CD14-positive monocyte (primary cell): Measurements from ENCODE around the gene IL36A. TPM values are rescaled to one million over a fixed set of nuclear protein-coding genes. Genes with fewer than 3 reads are reported as not detected.

Source experiments
- DNase-seq, 3 donors: peaks; one replicate each; pipeline ENCODE4 v3.0.0-alpha.2; 2011 to 2022
- H2AFZ ChIP-seq: 2 replicates; pipeline ENCODE4 v1.6.0; 2012; ENCODE audit warnings: mild to moderate bottlenecking, low read depth, low read length, inconsistent platforms; ENCODE audit not compliant: insufficient read depth, poor library complexity, severe bottlenecking
- H3K27ac ChIP-seq, 2 donors: 1 replicate in 1 of 2; 2 replicates in 1 of 2; pipeline ENCODE4 v1.5.1; 2012 to 2013; ENCODE audit warnings: low read length in 2 of 2, control low read depth in 1 of 2, inconsistent platforms in 1 of 2, low read depth in 1 of 2, mild to moderate bottlenecking in 1 of 2
- H3K27me3 ChIP-seq, 2 donors: one replicate each; pipeline versions ENCODE4 v1.6.0 to v1.6.1; 2011 to 2013; ENCODE audit warnings: low read length in 2 of 2; ENCODE audit not compliant: control insufficient read depth in 2 of 2, insufficient read depth in 2 of 2
- H3K36me3 ChIP-seq, 2 donors: replicated peaks in 1 of 2; 1 replicate in 1 of 2; 2 replicates in 1 of 2; pipeline versions ENCODE4 v1.5.1 to v1.6.1; 2012 to 2013; ENCODE audit warnings: low read length in 2 of 2, control low read depth in 1 of 2, inconsistent platforms in 1 of 2, mild to moderate bottlenecking in 1 of 2; ENCODE audit not compliant: insufficient read depth in 2 of 2, control insufficient read depth in 1 of 2
- H3K4me1 ChIP-seq, 2 donors: 1 replicate in 1 of 2; 2 replicates in 1 of 2; pipeline versions ENCODE4 v1.5.1 to v1.6.1; 2012 to 2013; ENCODE audit warnings: low read length in 2 of 2, control low read depth in 1 of 2, inconsistent platforms in 1 of 2, mild to moderate bottlenecking in 1 of 2, moderate library complexity in 1 of 2; ENCODE audit not compliant: insufficient read depth in 2 of 2, control insufficient read depth in 1 of 2
- H3K4me2 ChIP-seq: replicated peaks from 2 replicates; pipeline ENCODE3; 2012; ENCODE audit warnings: low read length, moderate library complexity, mild to moderate bottlenecking; ENCODE audit not compliant: poor library complexity, severe bottlenecking; ENCODE audit errors: extremely low read depth
- H3K4me3 ChIP-seq, 3 experiments: fragments of 200-600 bp in 1 of 3; sonication (generic) in 1 of 3; replicated peaks in 1 of 3; 1 replicate in 2 of 3; 2 replicates in 1 of 3; pipeline ENCODE4 v1.5.1; 2011 to 2013; ENCODE audit warnings: low read length in 3 of 3, mild to moderate bottlenecking in 3 of 3, control low read depth in 2 of 3, low read depth in 2 of 3, inconsistent platforms in 1 of 3, moderate library complexity in 1 of 3
- H3K79me2 ChIP-seq: 2 replicates; pipeline ENCODE4 v1.6.0; 2012; ENCODE audit warnings: mild to moderate bottlenecking, control low read depth, inconsistent platforms, low read length, moderate library complexity; ENCODE audit not compliant: insufficient read depth
- H3K9ac ChIP-seq: 2 replicates; pipeline ENCODE4 v1.6.0; 2017; ENCODE audit warnings: low read length, mild to moderate bottlenecking; ENCODE audit not compliant: insufficient read depth, poor library complexity, severe bottlenecking
- H3K9me3 ChIP-seq, 2 donors: replicated peaks in 1 of 2; 1 replicate in 1 of 2; 2 replicates in 1 of 2; pipeline versions ENCODE4 v1.5.1 to v1.6.1; 2012 to 2013; ENCODE audit warnings: low read length in 2 of 2, control low read depth in 1 of 2; ENCODE audit not compliant: control insufficient read depth in 1 of 2, insufficient read depth in 1 of 2
- H4K20me1 ChIP-seq: 2 replicates; pipeline ENCODE4 v1.6.0; 2012; ENCODE audit warnings: mild to moderate bottlenecking, low read length, control low read depth, moderate library complexity; ENCODE audit not compliant: insufficient read depth
- H3K27ac Mint-ChIP-seq, 7 donors: one replicate each; pipeline ENCODE4 v1.8.0; 2020; ENCODE audit warnings: mild to moderate bottlenecking in 7 of 7, mixed read lengths in 7 of 7, moderate library complexity in 6 of 7, inconsistent platforms in 2 of 7
- H3K27me3 Mint-ChIP-seq, 3 donors: one replicate each; pipeline ENCODE4 v1.8.0; 2021 to 2022; ENCODE audit warnings: low read depth in 3 of 3, mild to moderate bottlenecking in 3 of 3, mixed read lengths in 3 of 3, moderate library complexity in 3 of 3, inconsistent platforms in 1 of 3
- H3K36me3 Mint-ChIP-seq, 2 donors: one replicate each; pipeline ENCODE4 v1.8.0; 2020; ENCODE audit warnings: mixed read lengths in 2 of 2, inconsistent platforms in 1 of 2, mild to moderate bottlenecking in 1 of 2
- H3K4me1 Mint-ChIP-seq: one replicate; pipeline ENCODE4 v1.8.0; 2020; ENCODE audit warnings: mild to moderate bottlenecking, mixed read lengths
- H3K4me3 Mint-ChIP-seq, 2 donors: one replicate each; pipeline ENCODE4 v1.8.0; 2020; ENCODE audit warnings: mild to moderate bottlenecking in 2 of 2, mixed read lengths in 2 of 2, moderate library complexity in 1 of 2
- H3K9me3 Mint-ChIP-seq, 7 donors: one replicate each; pipeline ENCODE4 v1.8.0; 2020 to 2022; ENCODE audit warnings: mixed read lengths in 7 of 7, mild to moderate bottlenecking in 6 of 7, moderate library complexity in 6 of 7, inconsistent platforms in 2 of 7
- CTCF ChIP-seq: fragments of 200-600 bp; IDR thresholded peaks from one replicate; pipeline ENCODE4 v1.8.0; 2022; ENCODE audit warnings: antibody characterized with exemption, mild to moderate bottlenecking
- WGBS: methylation state at CpG from one replicate; pipeline ENCODE4 v1.1.5; 2013; ENCODE audit warnings: missing lambda C conversion rate; ENCODE audit not compliant: insufficient coverage; 5-methylcytosine and 5-hydroxymethylcytosine counted together
- intact Hi-C, 2 donors: fragments of 100-400 bp; cut with micrococcal nuclease; formaldehyde crosslinking; loops; one replicate each; pipeline versions ENCODE4 v1.15.0 to v1.15.1; 2023
- polyA plus RNA-seq, 3 donors: library from polyadenylated mRNA; depleted of rRNA in 1 of 3; unstranded in 2 of 3; stranded (reverse) in 1 of 3; fragments of 300-500 nt in 2 of 3; fragments of >200 nt in 1 of 3; fragmentation: Illumina TruSeq in 2 of 3; gene quantifications; 1 replicate in 2 of 3; 2 replicates in 1 of 3; pipeline ENCODE4 v1.2.3, GENCODE V29; 2012 to 2021

Gene IL36A
- polyA plus RNA-seq, 3 donors, result not detected

DNA sequence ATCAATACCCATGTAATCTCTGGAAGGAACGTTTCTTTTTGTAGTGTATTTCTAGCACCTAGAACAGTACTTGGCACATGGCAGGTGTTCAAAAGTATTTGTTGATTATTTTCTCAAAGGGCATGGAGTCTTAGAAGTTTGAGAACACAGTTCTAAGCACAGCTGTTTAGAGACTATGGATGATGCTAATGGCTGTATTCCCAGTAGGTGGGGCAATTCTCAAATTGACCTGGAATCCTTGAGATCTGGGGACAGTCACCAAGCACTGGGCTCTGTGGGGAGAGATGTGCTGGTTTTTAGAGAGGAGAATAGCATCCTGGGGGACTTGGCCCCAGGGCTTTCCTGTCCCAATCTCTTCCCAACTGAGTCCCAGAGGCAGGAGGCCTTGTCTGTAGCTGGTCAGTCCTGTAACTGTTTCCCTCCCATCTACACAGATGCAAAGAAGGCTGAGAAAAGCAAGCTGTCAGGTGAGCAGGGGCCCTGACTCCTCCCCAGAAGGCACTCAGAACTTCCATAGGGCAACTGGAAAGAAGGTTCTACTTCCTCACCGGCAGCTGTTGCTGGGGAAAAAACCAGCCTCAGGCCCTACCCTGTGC lies 44.9 kb upstream of the IL36A start:
- no peak for DNase-seq

More for the DNA sequence above, 44.9 kb upstream of the IL36A start:
- H3K36me3 Mint-ChIP-seq, result no peaks in the 10 kb centered on the region
- Histone ChIP-seq H3K4me1 (no peaks in the 10 kb centered on the region), H3K9ac (no peak overlapping the region), H4K20me1 (no peaks in the 10 kb centered on the region), H3K27ac (no peak overlapping the region), H3K9me3 (no peaks in the 10 kb centered on the region), H3K4me2 (no peak overlapping the region), H3K79me2 (no peaks in the 10 kb centered on the region), H3K4me3 (no peak overlapping the region), H3K27me3 (no peaks in the 10 kb centered on the region), H3K36me3 (no peaks in the 10 kb centered on the region), H2AFZ (no peak overlapping the region)
- no peaks in the 10 kb centered on the region for H3K9me3 Mint-ChIP-seq
- peaks cover 0 to 2% (median 0%) of the 10 kb centered on the region in 3 donors for H3K27me3 Mint-ChIP-seq
- no peaks in the 10 kb centered on the region for H3K4me1 Mint-ChIP-seq
- no CpG with 5 or more reads among the region's 2 CpGs for WGBS
- H3K27ac Mint-ChIP-seq, result no peak overlapping the region
- no peak for TF ChIP-seq CTCF
- intact Hi-C loops, result no loop called here
- no peak overlapping the region for H3K4me3 Mint-ChIP-seq
